H1 (cell line): ENCODE data around the gene SDF2. TPM values are rescaled to one million over a fixed set of nuclear protein-coding genes. Genes with fewer than 3 reads are reported as not detected.

Source experiments
- BCL11A ChIP-seq, 2 experiments: IDR thresholded peaks; one replicate each; pipeline ENCODE4 v1.6.1; 2011; ENCODE audit warnings: low read depth in 2 of 2, low read length in 2 of 2, mild to moderate bottlenecking in 2 of 2
- CEBPB ChIP-seq: IDR thresholded peaks from 2 replicates; pipeline ENCODE4 v1.6.1; 2012; ENCODE audit warnings: low read depth, low read length
- CTBP2 ChIP-seq: IDR thresholded peaks from 2 replicates; pipeline ENCODE4 v1.7.0; 2011; ENCODE audit warnings: borderline replicate concordance, mild to moderate bottlenecking, moderate library complexity, mixed read lengths, low read length; ENCODE audit not compliant: insufficient read depth, insufficient read length
- FOSL1 ChIP-seq: IDR thresholded peaks from 2 replicates; pipeline ENCODE4 v1.6.1; 2011; ENCODE audit warnings: mild to moderate bottlenecking, low read depth, low read length, moderate library complexity; ENCODE audit not compliant: insufficient read depth
- SIRT6 ChIP-seq: IDR thresholded peaks from one replicate; pipeline ENCODE4 v1.7.1; 2012; ENCODE audit warnings: low read length, inconsistent platforms
- TEAD4 ChIP-seq: IDR thresholded peaks from 2 replicates; pipeline ENCODE4 v1.6.1; 2012; ENCODE audit warnings: low read depth, low read length, inconsistent platforms, mixed read lengths
- YY1 ChIP-seq: IDR thresholded peaks from 2 replicates; pipeline ENCODE4 v1.6.1; 2011; ENCODE audit warnings: low read depth, mild to moderate bottlenecking, low read length
- polyA plus RNA-seq, 7 experiments: library from polyadenylated mRNA; depleted of rRNA in 3 of 7; stranded (reverse) in 5 of 7; unstranded in 2 of 7; fragments of >200 nt in 5 of 7; fragments of 200-250 nt in 2 of 7; gene quantifications; 1 replicate in 5 of 7; 2 replicates in 1 of 7; 4 replicates in 1 of 7; pipeline versions ENCODE4 v1.2.1 to v1.2.3, GENCODE V29; 2011 to 2013; ENCODE audit warnings: missing spikeins in 2 of 7, mixed read lengths in 2 of 7
- total RNA-seq: library from RNA; stranded (reverse); fragmentation: NEBNext Ultra II Directional; extraction: Animal tissue kit (Norgen Biotek cat#: 25700); gene quantifications from 2 replicates; pipeline ENCODE4 v1.2.1, GENCODE V29; 2021

SDF2 gene
- total and polyA plus RNA-seq, 2 of the 8 experiments (the other 6 are each of a cell fraction or from before 2014, with no cell fraction given), result 44.8 to 65.4 TPM

- no peak for TF ChIP-seq BCL11A (IDR thresholded peaks at IDR 0.05; ENCODE audit: low read depth in 2 of 2, low read length in 2 of 2)
- no peak for TF ChIP-seq YY1
- TF ChIP-seq TEAD4, result no peak
- no peak for TF ChIP-seq CTBP2
- TF ChIP-seq FOSL1, result no peak
- no peak for TF ChIP-seq CEBPB
- TF ChIP-seq SIRT6, result no peak
Measured at GRCh38 chr17:28705074-28705659, 43.5 kb upstream of the SDF2 start (continued).
